Middle frontal gyrus (tissue), 1 donor: ENCODE measurements around the gene GLIPR1L2.
A peak's percentile ranks its signal among the peaks of the same experiment; 100 is the strongest.
"Not testable (repeated sequence)": the region's sequence is repeated elsewhere in the genome, so short reads cannot be mapped to it uniquely, and the experiment has no call there.

Source experiments
- DNase-seq: peaks from one replicate; pipeline ENCODE4 v3.0.0-alpha.2; 2015; ENCODE audit warnings: low spot score; ENCODE audit errors: extremely low spot score

GLIPR1L2 gene

DNA sequence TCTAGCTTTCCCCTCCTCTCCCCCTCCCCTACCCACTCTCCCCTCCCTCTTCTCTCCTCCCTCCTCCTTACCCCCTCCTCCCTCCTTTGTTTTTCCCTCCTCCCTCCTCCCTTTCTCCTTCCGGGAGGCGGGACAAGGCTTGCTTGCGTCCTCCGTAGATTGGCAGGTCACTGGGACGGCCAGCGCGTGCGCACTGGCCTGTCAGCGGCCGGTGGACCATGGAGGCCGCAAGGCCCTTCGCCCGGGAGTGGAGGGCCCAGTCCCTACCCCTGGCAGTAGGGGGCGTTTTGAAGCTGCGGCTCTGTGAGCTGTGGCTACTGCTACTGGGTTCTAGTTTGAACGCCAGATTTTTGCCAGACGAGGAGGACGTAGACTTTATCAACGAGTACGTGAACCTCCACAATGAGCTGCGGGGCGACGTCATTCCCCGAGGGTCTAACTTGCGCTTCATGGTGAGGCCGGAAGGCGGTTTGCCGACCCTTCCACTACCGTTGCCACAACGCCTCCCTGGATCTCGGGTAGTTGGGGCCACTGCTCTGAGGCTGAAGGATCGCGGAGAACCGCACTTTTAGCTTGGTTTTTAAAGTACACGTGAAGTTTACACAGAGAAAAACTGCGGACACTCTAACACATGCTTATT is at the start of gene GLIPR1L2:
GLIPR1L2 (plus strand) TSS at position 191 of the 640 bp plus-strand sequence; CDS start at position 219, 28 bp downstream.
- DNase-seq = peak; percentile 97

DNA sequence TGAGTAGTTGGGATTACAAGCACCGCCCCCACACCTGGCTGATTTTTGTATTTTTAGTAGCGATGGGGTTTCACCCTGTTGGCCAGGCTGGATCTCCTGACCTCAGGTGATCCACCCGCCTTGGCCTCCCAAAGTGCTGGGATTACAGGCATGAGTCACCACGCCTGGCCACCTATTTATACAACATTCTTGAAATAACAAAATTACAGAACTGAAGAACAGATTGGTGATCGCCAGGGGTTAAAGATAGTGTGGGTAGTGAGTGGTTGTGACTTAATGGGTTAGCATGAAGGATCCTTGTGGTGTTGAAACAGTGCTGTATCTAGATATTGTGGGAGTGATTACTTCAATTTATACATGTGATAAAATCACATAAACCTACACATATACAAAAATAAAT is 49.0 kb upstream of the GLIPR1L2 start:
- DNase-seq = no peak

DNA sequence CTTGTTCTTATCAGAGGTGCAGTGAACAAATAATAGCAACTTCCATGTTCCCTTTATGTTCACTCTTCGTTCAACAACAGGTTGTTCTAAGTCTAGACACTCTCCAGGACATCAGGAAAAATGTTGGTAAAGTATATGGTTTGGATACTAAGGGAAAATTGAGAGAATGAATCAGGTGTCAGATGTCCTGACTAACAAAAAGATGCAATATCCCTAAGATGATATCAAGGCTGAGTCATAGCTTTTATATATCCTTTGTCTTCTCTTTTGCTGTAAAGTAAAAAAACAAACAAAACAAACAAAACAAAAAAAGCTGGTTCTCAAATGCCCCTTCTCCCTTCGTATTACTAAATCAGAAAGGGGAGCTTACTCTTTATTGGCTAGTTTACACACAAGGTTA is 45.4 kb upstream of the GLIPR1L2 start:
- no peak for DNase-seq

DNA sequence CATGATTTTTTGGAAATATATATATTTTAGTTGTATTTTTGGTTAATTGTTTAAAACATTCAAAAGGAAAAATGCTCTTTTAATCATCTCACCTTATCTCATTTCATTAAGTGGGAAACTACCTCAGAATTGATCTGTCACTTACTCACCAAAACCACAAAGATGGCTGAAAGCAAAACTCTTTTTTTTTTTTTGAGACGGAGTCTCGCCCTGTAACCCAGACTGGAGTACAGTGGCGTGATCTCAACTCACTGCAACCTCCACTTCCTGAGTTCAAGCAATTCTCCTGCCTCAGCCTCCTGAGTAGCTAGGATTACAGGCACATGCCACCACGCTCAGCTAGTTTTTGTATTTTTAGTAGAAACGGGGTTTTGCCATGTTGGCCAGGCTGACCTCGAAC is 44.7 kb upstream of the GLIPR1L2 start:
- not testable (repeated sequence) for DNase-seq

DNA sequence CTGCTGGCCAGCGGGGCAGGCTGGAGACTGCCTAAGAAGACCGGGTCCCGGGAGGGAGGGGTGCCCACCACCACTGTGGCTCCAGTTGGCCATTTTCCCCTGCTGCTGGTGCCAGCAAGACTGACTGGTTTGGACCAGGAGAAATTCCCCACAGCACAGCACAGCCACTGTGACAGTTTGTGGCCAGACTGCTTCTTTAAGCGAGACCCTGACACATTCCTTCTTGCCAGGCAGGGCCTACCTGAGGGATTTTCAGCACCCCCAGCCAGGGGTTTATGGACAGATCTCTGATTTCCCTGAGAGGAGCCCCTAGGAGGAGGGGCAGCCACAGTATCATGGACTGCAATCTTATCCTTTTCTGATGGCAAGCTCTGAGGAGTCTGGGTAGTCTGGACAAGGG is 40.9 kb upstream of the GLIPR1L2 start:
- DNase-seq = no peak

DNA sequence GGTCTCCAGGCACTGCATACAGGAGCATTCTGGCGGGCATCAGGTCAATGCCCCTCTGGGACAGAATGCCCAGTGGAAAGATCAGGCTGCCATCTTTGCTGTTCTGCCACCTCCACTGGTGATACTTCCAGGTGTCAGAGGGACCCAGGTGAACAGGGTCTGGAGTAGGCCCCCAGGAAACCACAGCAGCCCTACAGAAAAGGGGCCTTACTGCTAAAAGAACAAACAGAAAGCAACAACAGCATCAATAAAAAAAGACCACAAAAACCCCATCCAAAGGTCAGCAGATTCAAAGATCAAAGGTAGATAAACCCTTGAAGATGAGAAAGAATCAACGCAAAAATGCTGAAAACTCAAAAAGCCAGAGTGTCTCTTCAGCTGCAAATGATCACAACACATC is 40.5 kb upstream of the GLIPR1L2 start:
- no peak for DNase-seq

DNA sequence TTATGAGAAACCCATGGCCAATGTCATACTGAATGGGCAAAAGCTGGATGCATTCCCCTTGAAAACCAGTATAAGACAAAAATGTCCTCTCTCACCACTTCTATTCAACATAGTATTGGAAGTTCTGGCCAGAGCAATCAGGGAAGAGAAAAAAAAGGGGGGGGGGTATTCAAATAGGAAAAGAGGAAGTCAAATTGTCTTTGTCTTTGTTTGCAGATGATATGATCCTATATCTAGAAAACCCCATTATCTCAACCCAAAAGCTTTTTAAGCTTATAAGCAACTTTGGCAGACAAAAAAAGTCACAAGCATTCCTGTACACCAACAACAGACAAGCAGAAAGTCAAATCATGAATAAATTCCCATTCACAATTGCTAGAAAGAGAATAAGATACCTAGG is 36.9 kb upstream of the GLIPR1L2 start:
- no peak for DNase-seq

DNA sequence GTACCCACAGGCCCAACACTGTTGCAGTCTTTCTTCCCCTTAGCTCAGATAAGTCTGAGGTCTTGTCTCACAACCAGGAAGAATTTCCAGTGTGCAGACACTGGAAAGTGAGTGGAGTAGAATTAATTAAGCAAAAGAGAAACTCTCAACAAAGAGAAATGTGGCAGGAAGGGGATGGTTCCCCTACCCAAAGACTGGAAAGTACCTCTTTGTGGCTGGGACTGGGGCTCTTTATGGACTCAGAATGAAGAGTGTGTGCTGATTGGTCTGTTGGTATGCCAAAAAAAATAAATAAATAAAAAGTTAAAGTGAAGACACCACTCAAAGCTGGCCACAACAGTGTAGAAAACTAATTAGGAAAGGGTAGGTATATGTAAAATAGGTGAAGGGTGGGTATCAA is 30.0 kb upstream of the GLIPR1L2 start:
- no peak for DNase-seq

DNA sequence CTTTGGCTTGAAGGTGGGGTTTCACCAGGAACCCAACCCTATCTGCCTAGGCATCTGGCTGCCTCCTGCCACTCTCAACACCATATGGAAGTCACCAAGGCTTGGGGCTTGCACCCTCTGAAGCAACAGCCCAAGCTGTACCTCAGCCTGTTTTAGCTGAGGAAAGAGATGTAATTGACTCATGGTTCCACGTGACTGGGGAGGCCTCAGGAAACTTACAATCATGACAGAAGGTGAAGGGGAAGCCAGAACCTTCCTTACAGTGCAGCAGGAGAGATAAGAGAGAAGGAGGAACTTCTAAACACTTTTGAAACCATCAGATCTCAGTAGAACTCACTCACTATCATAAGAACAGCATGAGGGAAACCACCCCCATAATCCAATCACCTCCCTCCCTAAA is 29.5 kb upstream of the GLIPR1L2 start:
- DNase-seq = no peak

DNA sequence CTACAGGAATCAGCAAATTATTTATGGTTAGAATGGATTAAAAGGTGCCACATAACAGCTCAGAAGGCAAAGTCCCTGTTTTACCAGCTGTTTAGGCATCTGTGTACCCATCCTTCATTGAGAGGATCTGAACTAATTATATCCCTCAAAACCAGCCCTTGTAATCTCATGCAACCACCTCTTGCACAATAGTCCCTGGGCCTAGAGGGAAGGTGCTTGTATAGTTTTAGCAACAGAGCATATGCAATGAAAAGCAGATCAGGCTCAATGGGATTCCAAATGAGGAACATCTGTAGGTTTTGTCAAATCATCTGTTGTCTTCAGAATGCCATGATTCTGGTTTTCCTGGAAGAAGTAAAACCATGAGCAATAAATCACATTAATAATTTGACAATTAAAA is 26.0 kb upstream of the GLIPR1L2 start:
- DNase-seq = no peak

DNA sequence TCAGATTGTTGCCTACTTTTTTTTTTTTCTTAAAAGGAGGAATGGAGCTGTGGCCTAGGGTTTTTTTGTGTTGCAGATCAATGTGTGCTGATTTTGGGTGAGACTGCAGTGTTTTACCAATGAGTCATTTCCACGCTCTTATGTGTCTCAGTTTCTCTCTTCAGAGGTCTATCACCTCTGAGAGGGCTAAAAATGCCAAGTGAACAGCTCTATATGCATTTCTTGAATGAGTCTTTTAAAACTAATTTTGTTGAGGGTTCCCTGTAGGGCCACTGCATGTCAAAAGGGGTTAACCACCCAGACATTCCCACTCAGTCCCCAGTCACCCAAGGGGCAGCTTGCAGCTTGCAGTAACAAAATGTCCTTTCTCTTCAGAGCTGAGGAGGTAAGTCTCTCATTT is 24.3 kb upstream of the GLIPR1L2 start:
- no peak for DNase-seq

DNA sequence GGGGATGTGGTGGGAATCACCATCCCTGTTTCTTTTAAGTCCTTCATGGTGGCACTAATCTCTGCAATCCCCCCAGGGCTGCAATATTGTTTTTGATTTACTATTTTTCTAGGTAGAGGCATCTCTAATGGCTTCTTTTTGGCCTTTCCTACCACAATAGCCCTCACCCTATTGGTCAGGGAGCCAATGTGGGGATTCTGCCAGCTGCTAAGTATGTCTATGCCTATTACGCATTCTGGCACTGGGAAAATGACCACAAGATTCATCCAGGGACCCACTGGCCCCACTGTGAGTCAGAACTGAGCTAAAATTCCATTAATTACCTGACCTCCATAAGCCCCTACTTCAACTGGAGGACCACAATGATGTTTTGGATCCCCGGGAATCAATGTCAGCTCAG is 15.9 kb upstream of the GLIPR1L2 start:
- no peak for DNase-seq

DNA sequence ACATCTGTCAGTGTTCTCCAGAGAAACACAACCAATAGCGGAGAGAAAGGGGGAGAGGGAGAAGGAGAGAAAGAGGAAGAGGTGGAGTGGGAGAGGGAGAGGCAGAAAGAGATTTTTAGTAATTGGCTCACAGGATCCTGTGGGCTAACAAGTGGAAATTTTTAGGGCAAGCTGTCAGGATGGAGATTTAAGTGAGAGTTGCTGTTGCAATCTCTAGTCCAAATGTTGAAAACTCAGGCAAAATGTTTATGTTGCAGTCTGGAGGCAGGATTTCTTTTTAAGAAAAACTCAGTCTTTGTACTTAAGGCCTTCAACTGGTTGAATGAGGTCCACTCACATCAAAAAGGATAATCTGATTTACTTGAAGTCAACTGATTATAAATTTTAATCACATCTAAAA is 12.5 kb upstream of the GLIPR1L2 start:
- DNase-seq = no peak

DNA sequence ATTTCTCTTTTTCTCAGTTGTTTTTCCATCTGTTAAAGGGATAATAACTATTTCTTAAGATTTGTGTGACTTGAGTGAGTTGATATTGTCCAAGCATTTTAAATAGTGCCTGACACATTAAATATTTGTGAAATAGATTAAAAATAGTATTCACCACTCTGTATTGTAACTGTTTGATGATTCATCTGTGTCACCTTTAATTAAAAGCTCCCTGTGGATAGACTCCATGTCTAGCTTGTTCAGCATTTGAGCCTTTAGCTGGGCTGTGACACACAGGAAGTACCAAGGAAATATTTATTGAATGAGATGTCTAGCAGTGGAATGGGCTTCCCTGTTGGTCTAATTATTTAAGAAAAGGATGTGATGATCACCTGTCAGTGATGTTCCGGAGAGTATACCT is 1.8 kb upstream of the GLIPR1L2 start:
- no peak for DNase-seq

DNA sequence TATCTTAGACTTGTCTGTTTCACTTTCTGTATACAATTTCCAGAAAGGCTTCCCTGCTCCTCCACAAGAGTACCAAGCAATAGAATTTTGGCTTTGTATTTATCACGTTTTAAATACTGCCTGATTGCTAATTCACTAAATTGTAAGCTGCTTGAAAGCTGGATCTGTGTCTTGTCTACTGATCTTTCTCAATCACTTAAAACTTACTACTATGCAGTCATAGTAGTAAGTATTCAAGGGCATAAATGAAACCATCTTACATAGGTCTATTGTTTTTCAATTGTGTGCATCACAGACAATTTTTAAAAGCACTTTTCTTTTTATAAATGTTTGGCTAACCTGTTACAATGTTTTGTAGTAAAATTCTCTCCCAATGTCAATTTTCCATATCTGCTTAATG is 1.2 kb upstream of the GLIPR1L2 start:
- DNase-seq = peak; percentile 12

DNA sequence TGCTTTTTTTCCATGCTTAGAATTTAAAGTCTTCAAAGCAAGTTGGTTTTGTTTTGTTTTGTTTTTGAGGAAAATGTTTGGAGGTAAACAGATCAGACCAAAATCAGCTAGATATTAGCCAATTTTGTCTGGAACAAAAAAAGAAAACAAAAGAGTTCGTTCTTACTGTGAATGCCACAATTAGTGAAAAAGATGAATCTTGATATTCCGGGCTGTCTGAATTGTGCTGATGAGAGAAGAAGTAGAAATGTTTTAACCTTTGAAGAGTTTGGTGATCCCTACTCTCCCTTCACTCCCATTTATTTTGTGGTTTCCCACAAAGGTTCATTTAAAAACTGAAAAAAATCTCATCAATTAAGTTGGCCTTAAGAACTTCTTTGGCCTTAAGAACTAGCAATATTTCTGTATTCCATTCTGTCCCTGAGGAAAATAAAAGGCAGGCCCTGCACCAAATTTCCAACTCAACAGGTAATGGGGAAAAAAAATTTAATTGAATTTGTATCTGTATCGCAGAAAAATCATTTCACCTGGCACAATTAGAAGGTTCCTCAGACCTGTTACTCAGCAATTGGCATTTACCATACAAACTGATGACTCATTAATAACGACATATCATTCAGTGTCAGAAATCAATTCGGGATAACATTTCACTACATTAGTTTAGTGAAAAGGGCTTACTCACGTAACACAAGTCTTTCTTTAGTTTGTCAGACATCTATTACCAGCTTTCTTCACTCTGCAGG is 562 bp upstream of the GLIPR1L2 start:
- DNase-seq = no peak

DNA sequence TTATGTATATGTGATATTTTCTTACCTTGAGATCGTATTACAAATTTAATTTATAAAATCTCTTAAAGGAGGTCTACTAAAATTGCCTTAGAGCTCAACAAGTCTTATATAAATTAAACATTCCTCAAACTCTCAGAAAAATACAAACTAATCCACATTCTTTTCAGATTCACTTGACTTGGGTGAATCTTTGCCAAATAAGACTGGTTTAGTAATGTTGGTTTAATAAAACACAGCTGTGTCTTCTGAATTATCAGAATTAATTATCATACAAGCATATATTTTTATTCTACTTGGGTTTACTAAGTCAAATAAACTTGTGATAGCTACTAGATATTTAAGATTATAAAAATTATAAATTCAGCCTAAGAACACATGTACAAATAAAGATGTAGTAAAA is 13.3 kb downstream of the GLIPR1L2 start:
- no peak for DNase-seq

DNA sequence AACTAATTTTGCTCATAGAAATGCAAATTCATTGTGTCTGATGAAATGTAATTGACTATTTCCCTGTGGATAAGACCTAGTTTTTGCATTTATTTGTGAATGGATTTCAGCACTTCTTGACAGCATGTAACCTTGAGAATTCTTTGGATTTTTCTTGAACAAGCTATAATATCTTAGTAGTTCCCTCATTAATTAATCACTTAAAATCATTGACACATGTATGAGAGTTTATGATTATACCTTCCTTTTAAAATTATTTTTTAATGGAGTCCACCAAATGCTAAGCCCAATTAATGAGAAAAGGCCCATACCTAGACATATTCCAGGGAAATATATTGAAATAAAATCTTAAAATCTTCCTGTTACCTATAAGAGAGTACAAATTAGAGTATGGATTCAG is 16.8 kb downstream of the GLIPR1L2 start:
- DNase-seq = no peak

DNA sequence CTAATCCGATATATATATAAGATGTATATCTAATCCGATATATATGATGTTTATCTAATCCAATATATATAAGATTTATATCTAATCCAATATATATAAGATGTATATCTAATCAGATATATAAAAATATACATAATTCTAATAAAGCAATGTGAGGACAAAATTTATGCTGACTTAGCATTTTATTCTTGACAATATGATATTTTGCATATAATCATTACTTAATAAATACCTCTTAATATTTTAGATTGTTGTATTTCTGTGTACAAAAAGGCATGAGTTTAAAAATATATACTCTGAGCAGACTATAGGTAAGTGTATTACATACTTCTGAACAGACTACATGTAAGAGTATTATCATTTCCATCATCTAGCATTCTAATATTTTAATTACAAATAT is 18.9 kb downstream of the GLIPR1L2 start:
- no peak for DNase-seq

DNA sequence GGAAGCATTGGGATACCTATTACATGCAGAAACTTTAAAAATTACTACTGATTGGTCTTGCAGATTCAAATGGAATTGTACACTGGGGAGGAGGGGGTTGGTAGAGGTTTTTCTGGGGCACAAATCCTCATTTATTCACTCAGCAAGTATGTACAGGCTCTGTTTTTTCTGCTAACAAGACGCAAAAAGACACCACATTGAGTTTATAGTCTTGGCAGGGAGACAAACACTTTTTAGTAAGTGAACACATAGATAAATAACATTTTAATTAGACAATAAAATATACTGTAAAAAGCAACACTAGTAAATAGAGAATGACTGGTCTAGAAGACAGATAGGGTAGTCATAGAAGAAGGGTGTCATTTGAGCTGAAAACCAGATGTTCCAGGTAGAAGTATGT is 23.8 kb downstream of the GLIPR1L2 start:
- no peak for DNase-seq

DNA sequence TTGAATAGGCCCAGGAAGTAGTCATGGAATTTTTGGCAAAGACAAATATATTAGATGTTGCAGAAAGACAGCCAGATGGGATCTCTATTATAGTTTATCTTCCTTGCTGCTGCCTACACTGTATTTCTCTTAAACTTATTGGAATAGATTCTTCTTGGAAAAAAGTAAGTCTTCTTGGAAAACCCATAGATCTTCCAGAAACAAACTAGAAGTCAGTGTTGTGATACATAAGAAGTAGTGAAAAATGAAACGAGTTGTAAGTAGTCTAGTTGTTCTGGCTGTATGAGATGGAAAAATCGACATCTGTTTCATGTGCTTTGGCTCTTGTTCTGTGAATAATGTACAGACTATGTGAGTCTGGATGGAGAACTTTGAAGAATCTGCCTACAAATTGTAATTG is 29.0 kb downstream of the GLIPR1L2 start:
- no peak for DNase-seq

DNA sequence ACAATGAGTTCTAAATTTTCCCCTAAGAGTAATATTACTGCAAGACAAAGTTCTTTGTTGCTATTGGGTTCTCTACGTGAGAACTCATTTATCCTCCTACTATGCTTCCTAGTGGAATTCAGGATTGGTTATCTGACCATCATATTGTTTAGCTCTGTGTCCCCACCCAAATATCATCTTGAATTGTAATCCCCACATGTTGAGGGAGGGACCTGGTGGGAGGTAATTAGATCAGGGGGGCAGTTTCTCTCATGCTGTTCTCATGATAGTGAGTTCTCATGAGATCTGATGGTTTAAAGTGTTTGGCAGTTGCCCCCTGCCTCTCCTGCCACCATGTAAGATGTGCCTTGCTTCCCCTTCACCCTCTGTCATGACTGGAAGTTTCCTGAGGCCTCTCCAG is 36.6 kb downstream of the GLIPR1L2 start:
- no peak for DNase-seq

DNA sequence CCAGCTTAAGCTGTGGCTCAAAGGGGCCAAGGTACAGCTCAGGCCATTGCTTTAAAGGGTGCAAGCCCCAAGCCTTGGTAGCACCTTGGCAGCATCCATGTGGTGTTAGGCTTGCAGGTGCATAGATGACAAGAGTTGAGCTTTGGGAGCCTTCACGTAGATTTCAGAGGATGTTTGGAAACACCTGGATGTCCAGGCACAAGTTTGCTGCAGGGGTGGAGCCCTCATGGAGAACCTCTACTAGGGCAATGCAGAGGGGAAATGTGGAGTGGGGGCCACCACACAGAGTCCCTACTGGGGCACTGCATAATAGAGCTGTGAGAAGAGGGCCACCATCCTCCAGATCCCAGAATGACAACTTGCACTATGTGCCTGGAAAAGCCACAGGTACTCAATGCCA is 37.9 kb downstream of the GLIPR1L2 start:
- no peak for DNase-seq
